Activated CD8-positive, alpha-beta T cell treated with anti-CD3 and anti-CD28 coated beads for 36 hours (primary cell): ENCODE measurements around the gene C1QTNF8. TPM values are rescaled to one million over a fixed set of nuclear protein-coding genes. Genes with fewer than 3 reads are reported as not detected.

ENCODE experiments used
- ATAC-seq: fragments of 200-7000 bp; cut with Tn5 transposase; one replicate; pipeline ENCODE4 v1.10.0; 2021; ENCODE audit warnings: mild to moderate bottlenecking, moderate library complexity
- CTCF ChIA-PET: fragments of 350-600 bp; sonication (Branson Sonifier 250); formaldehyde crosslinking; loops from one replicate; lab custom pipeline; 2021; ENCODE audit warnings: antibody characterized with exemption; lab: Charles Lee
- POLR2A ChIA-PET: fragments of 350-600 bp; sonication (Branson Sonifier 250); formaldehyde crosslinking; loops from one replicate; lab custom pipeline; 2021; ENCODE audit warnings: antibody characterized with exemption; lab: Charles Lee
- DNase-seq: peaks from one replicate; pipeline ENCODE4 v3.0.0-alpha.2; 2020
- H3K27ac Mint-ChIP-seq: one replicate; pipeline ENCODE4 v1.8.0; 2021; ENCODE audit warnings: mild to moderate bottlenecking, mixed read lengths
- H3K27me3 Mint-ChIP-seq: one replicate; pipeline ENCODE4 v1.8.0; 2021; ENCODE audit warnings: mixed read lengths
- H3K36me3 Mint-ChIP-seq: one replicate; pipeline ENCODE4 v1.8.0; 2021; ENCODE audit warnings: low read depth, mixed read lengths
- H3K4me1 Mint-ChIP-seq: one replicate; pipeline ENCODE4 v1.8.0; 2021; ENCODE audit warnings: low read depth, mixed read lengths
- H3K4me3 Mint-ChIP-seq: one replicate; pipeline ENCODE4 v1.8.0; 2021; ENCODE audit warnings: mild to moderate bottlenecking, moderate library complexity, mixed read lengths
- H3K9me3 Mint-ChIP-seq: one replicate; pipeline ENCODE4 v1.8.0; 2021; ENCODE audit warnings: mixed read lengths
- CTCF ChIP-seq: fragments of 200-600 bp; IDR thresholded peaks from one replicate; pipeline ENCODE4 v1.8.0; 2022; ENCODE audit warnings: antibody characterized with exemption, mild to moderate bottlenecking
- intact Hi-C: fragments of 100-400 bp; cut with micrococcal nuclease; formaldehyde crosslinking; loops from one replicate; pipeline ENCODE4 v1.10.0; 2022
- total RNA-seq, 2 experiments: library from RNA; stranded (reverse); gene quantifications; one replicate each; pipeline ENCODE4 v1.2.3, GENCODE V29; 2021

Gene C1QTNF8
- total RNA-seq, 2 experiments from 2014 or later: not detected

GRCh38 chr16:1042049-1042744, 53.8 kb downstream of the C1QTNF8 start:
- ATAC-seq: no peak
- Mint-ChIP-seq H3K9me3 (peaks cover 3% of the 10 kb centered on the region), H3K27me3 (no peaks in the 10 kb centered on the region), H3K27ac (no peak overlapping the region), H3K4me3 (no peak overlapping the region), H3K36me3 (no peaks in the 10 kb centered on the region), H3K4me1 (no peaks in the 10 kb centered on the region)
- no peak for TF ChIP-seq CTCF
- no peak for DNase-seq
- ChIA-PET POLR2A (no interaction called here), CTCF (interaction anchor here (1.4 kb wide), 1 partner anchor 15 kb away, joined by 3 read pairs; no protein-coding TSS in a partner anchor)
- intact Hi-C loops: no loop called here

GRCh38 chr16:1040346-1040745, 55.7 kb downstream of the C1QTNF8 start:
- no peaks in the 10 kb centered on the region for H3K4me1 Mint-ChIP-seq
- DNase-seq (no peak), ATAC-seq (no peak)
- H3K36me3 Mint-ChIP-seq: no peaks in the 10 kb centered on the region
- H3K27me3 Mint-ChIP-seq: peaks cover 1% of the 10 kb centered on the region
- peaks cover 3% of the 10 kb centered on the region for H3K9me3 Mint-ChIP-seq
- POLR2A ChIA-PET: interaction anchor here (1.0 kb wide), 1 partner anchor 334 kb away, joined by 3 read pairs; no protein-coding TSS in a partner anchor
- H3K4me3 Mint-ChIP-seq: no peak overlapping the region
- intact Hi-C loops: no loop called here
- TF ChIP-seq CTCF: no peak
- H3K27ac Mint-ChIP-seq: no peak overlapping the region
- CTCF ChIA-PET: interaction anchor here (1.6 kb wide), 1 partner anchor 17 kb away, joined by 9 read pairs; no protein-coding TSS in a partner anchor

- CTCF ChIA-PET: interaction anchor here (1.6 kb wide), 1 partner anchor 18 kb away, joined by 9 read pairs; no protein-coding TSS in a partner anchor
Measured at GRCh38 chr16:1039762-1040161, 56.3 kb downstream of the C1QTNF8 start.

GRCh38 chr16:1038932-1039331, 57.1 kb downstream of the C1QTNF8 start:
- Mint-ChIP-seq H3K4me3 (no peak overlapping the region), H3K9me3 (peaks cover 3% of the 10 kb centered on the region), H3K27me3 (peaks cover 2% of the 10 kb centered on the region), H3K36me3 (no peaks in the 10 kb centered on the region), H3K27ac (no peak overlapping the region), H3K4me1 (no peaks in the 10 kb centered on the region)
- ChIA-PET POLR2A (interaction anchor here (0.9 kb wide), 1 partner anchor 53 kb away, joined by 3 read pairs; no protein-coding TSS in a partner anchor), CTCF (interaction anchor here (1.1 kb wide), 1 partner anchor 18 kb away, joined by 3 read pairs; no protein-coding TSS in a partner anchor)
- ATAC-seq (no peak), DNase-seq (no peak)
- intact Hi-C loops: no loop called here
- no peak for TF ChIP-seq CTCF

More at GRCh38 chr16:1039762-1040161, 56.3 kb downstream of the C1QTNF8 start:
- ATAC-seq (no peak), DNase-seq (no peak)
- H3K27ac Mint-ChIP-seq: no peak overlapping the region
- H3K27me3 Mint-ChIP-seq: peaks cover 2% of the 10 kb centered on the region
- no peak overlapping the region for H3K4me3 Mint-ChIP-seq
- intact Hi-C loops: no loop called here
- no peaks in the 10 kb centered on the region for H3K36me3 Mint-ChIP-seq
- H3K9me3 Mint-ChIP-seq: peaks cover 3% of the 10 kb centered on the region
- POLR2A ChIA-PET: interaction anchor here (0.9 kb wide), 1 partner anchor 54 kb away, joined by 3 read pairs; no protein-coding TSS in a partner anchor
- no peaks in the 10 kb centered on the region for H3K4me1 Mint-ChIP-seq
- no peak for TF ChIP-seq CTCF

Other genes starting within 250 kb of the C1QTNF8 start
- 1 to 10 TPM; 8.7 to 9.7 TPM for gene LMF1, start 125.3 kb downstream of the C1QTNF8 start, total RNA-seq
- gene SOX8, start 114.5 kb downstream of the C1QTNF8 start, total RNA-seq: 1 to 10 TPM; 1.6 to 2.1 TPM
- gene SSTR5, start 23.5 kb downstream of the C1QTNF8 start, total RNA-seq: not detected
- under 1 TPM; 0.27 to 0.34 TPM for gene CACNA1H, start 56.9 kb upstream of the C1QTNF8 start, total RNA-seq
- not detected for gene TPSG1, start 129.0 kb upstream of the C1QTNF8 start, total RNA-seq
- not detected for gene TPSB2, start 133.9 kb upstream of the C1QTNF8 start, total RNA-seq
- gene TPSAB1, start 144.5 kb upstream of the C1QTNF8 start, total RNA-seq: not detected
- gene TPSD1, start 159.8 kb upstream of the C1QTNF8 start, total RNA-seq: not detected
- gene UBE2I, start 213.4 kb upstream of the C1QTNF8 start, total RNA-seq: 100 to 1,000 TPM; 245 to 254 TPM
- gene BAIAP3, start 237.4 kb upstream of the C1QTNF8 start, total RNA-seq: under 1 TPM; 0.27 to 0.68 TPM